SKM-1 treated with dmso at 0.1 percent for 144 hours (cell line): Measurements from ENCODE around the gene LRIG1.

Source experiments
- DNase-seq: peaks from one replicate; lab custom pipeline; 2025; ENCODE audit not compliant: unreplicated experiment; lab: John Stamatoyannopoulos, UW

Gene LRIG1

GRCh38 chr3:66444146-66444644 is 56.6 kb downstream of the LRIG1 start:
- no peak for DNase-seq

- DNase-seq: no peak
Measured at GRCh38 chr3:66443118-66443803, 57.6 kb downstream of the LRIG1 start.

- DNase-seq: no peak
Measured at GRCh38 chr3:66442254-66443117, 58.3 kb downstream of the LRIG1 start.

- DNase-seq: no peak
Measured at GRCh38 chr3:66441692-66442091, 59.1 kb downstream of the LRIG1 start.

- no peak for DNase-seq
Measured at GRCh38 chr3:66441129-66441528, 59.7 kb downstream of the LRIG1 start.

- DNase-seq: peak; percentile 47
Measured at GRCh38 chr3:66439666-66440344, 61.0 kb downstream of the LRIG1 start.

- DNase-seq: no peak
Measured at GRCh38 chr3:66438046-66438445, 62.8 kb downstream of the LRIG1 start.

- no peak for DNase-seq
Measured at GRCh38 chr3:66437341-66437929, 63.4 kb downstream of the LRIG1 start.

- no peak for DNase-seq
Measured at GRCh38 chr3:66435989-66436388, 64.8 kb downstream of the LRIG1 start.

- no peak for DNase-seq
Measured at GRCh38 chr3:66434726-66435125, 66.1 kb downstream of the LRIG1 start.

- DNase-seq: no peak
Measured at GRCh38 chr3:66433522-66433782, 67.4 kb downstream of the LRIG1 start.

GRCh38 chr3:66432767-66433521 is 67.9 kb downstream of the LRIG1 start:
- no peak for DNase-seq

GRCh38 chr3:66432041-66432766 is 68.6 kb downstream of the LRIG1 start:
- no peak for DNase-seq

GRCh38 chr3:66431494-66431893 is 69.3 kb downstream of the LRIG1 start:
- DNase-seq: no peak

GRCh38 chr3:66430876-66431275 is 69.9 kb downstream of the LRIG1 start:
- no peak for DNase-seq

- no peak for DNase-seq
Measured at GRCh38 chr3:66428733-66429132, 72.1 kb downstream of the LRIG1 start.

GRCh38 chr3:66427951-66428474 is 72.8 kb downstream of the LRIG1 start:
- DNase-seq: no peak

GRCh38 chr3:66427352-66427751 is 73.5 kb downstream of the LRIG1 start:
- DNase-seq: no peak

- DNase-seq: no peak
Measured at GRCh38 chr3:66426135-66426534, 74.7 kb downstream of the LRIG1 start.

- DNase-seq: no peak
Measured at GRCh38 chr3:66425576-66426114, 75.2 kb downstream of the LRIG1 start.
